Spleen (tissue), 11 donors: ENCODE results near the gene AQR. TPM values are rescaled to one million over a fixed set of nuclear protein-coding genes. Genes with fewer than 3 reads are reported as not detected.

Experiments used
- DNase-seq: peaks from one replicate; pipeline ENCODE4 v3.0.0-alpha.2; 2020
- H3K27ac ChIP-seq, 8 donors: fragments of 200-600 bp; sonication (generic) in 7 of 8; 1 replicate in 4 of 8; 2 replicates in 4 of 8; pipeline versions ENCODE4 v1.5.0 to v1.8.0; 2016 to 2021; ENCODE audit warnings: inconsistent platforms in 4 of 8, mild to moderate bottlenecking in 4 of 8, moderate library complexity in 1 of 8
- H3K27me3 ChIP-seq, 7 donors: fragments of 200-600 bp; sonication (generic) in 6 of 7; replicated peaks in 1 of 7; 1 replicate in 4 of 7; 2 replicates in 3 of 7; pipeline versions ENCODE4 v1.5.0 to v1.8.0; 2016 to 2021; ENCODE audit warnings: inconsistent platforms in 3 of 7, mild to moderate bottlenecking in 1 of 7
- H3K36me3 ChIP-seq, 6 donors: fragments of 200-600 bp; sonication (generic) in 5 of 6; 1 replicate in 4 of 6; 2 replicates in 2 of 6; pipeline versions ENCODE4 v1.5.0 to v1.8.0; 2016 to 2021; ENCODE audit warnings: inconsistent platforms in 2 of 6
- H3K4me1 ChIP-seq, 6 donors: fragments of 200-600 bp; sonication (generic) in 5 of 6; 1 replicate in 3 of 6; 2 replicates in 3 of 6; pipeline versions ENCODE4 v1.5.0 to v1.8.0; 2016 to 2021; ENCODE audit warnings: inconsistent platforms in 3 of 6
- H3K4me3 ChIP-seq, 8 donors: fragments of 200-600 bp; sonication (generic) in 7 of 8; 1 replicate in 4 of 8; 2 replicates in 4 of 8; pipeline versions ENCODE4 v1.5.0 to v1.8.0; 2016 to 2021; ENCODE audit warnings: inconsistent platforms in 4 of 8, mild to moderate bottlenecking in 4 of 8, moderate library complexity in 2 of 8
- H3K9me3 ChIP-seq, 8 donors: fragments of 200-600 bp; sonication (generic) in 7 of 8; 1 replicate in 4 of 8; 2 replicates in 4 of 8; pipeline versions ENCODE4 v1.5.0 to v1.8.0; 2016 to 2021; ENCODE audit warnings: inconsistent platforms in 4 of 8
- CTCF ChIP-seq, 11 experiments: fragments of 200-600 bp in 7 of 11; fragments of 450-650 bp in 4 of 11; sonication (generic) in 4 of 11; IDR thresholded peaks in 8 of 11; conservative IDR thresholded peaks in 3 of 11; 1 replicate in 7 of 11; 2 replicates in 4 of 11; pipeline versions ENCODE4 v1.4.0 to v1.8.0; 2016 to 2021; ENCODE audit warnings: antibody characterized with exemption in 11 of 11, inconsistent platforms in 4 of 11, mild to moderate bottlenecking in 1 of 11
- POLR2A ChIP-seq, 3 donors: fragments of 450-650 bp; IDR thresholded peaks; one replicate each; pipeline ENCODE4 v1.5.1; 2017; ENCODE audit warnings: antibody characterized with exemption in 3 of 3, mild to moderate bottlenecking in 1 of 3
- POLR2AphosphoS5 ChIP-seq, 3 donors: sonication (generic); formaldehyde crosslinking; IDR thresholded peaks; one replicate each; pipeline ENCODE4 v1.5.1; 2017; ENCODE audit warnings: antibody characterized with exemption in 3 of 3
- WGBS, 5 donors: extraction: QIAGEN DNeasy Blood & Tissue Kit in 3 of 5; methylation state at CpG; one replicate each; pipeline versions ENCODE4 v1.1.5 to v1.1.7; 2013 to 2018; 5-methylcytosine and 5-hydroxymethylcytosine counted together
- intact Hi-C: fragments of 100-400 bp; cut with DNase I; formaldehyde crosslinking; loops from one replicate; pipeline ENCODE4 v1.15.0; 2023; ENCODE audit warnings: low total_unique reads
- polyA plus RNA-seq, 3 donors: library from polyadenylated mRNA; stranded (reverse); fragments of 200-250 nt; gene quantifications; one replicate each; pipeline ENCODE4 v1.2.1, GENCODE V29; 2013
- total RNA-seq, 7 donors: library from RNA; depleted of rRNA in 3 of 7; stranded (reverse); fragments of >200 nt in 3 of 7; fragmentation: NEBNext Ultra II Directional in 4 of 7; extraction: Animal tissue kit (Norgen Biotek cat#: 25700) in 4 of 7; gene quantifications; one replicate each; pipeline versions ENCODE4 v1.1.0 to v1.2.1, GENCODE V29; 2016 to 2021
- donor health status: healthy with polysubstance abuse.
- donor health status: DM: no; HTN: no; CAD: no; lungs with moderate emphysema.
- donor health status: DM: no; HTN: no; CAD: no.
- donor health status: Bipolar disorder and iron deficiency.
- donor health status: healthy.
- donor health status: DM: no; HTN: no; CAD: no.
- donor health status: DM: yes; HTN: yes; CAD: no.

AQR gene
- total and polyA plus RNA-seq, 10 donors, result 10.0 to 38.2 (median 32.7) TPM

GRCh38 chr15:34886134-34886533, 83.4 kb downstream of the AQR start:
- H3K4me1 ChIP-seq, result no peaks in the 10 kb centered on the region
- H3K36me3 ChIP-seq, result peaks cover 0 to 100% (median 81%) of the 10 kb centered on the region in 6 donors
- H3K27ac ChIP-seq, result no peak overlapping the region
- intact Hi-C loops, result no loop called here
- no peaks in the 10 kb centered on the region for H3K9me3 ChIP-seq
- no peaks in the 10 kb centered on the region for H3K27me3 ChIP-seq
- TF ChIP-seq POLR2A (IDR thresholded peaks at IDR 0.05) (no peak), CTCF (IDR thresholded peaks at IDR 0.05 in 8 of 11, conservative IDR thresholded peaks at IDR 0.05 in 3 of 11) (no peak), POLR2AphosphoS5 (IDR thresholded peaks at IDR 0.05) (no peak)
- no peak for DNase-seq
- H3K4me3 ChIP-seq, result no peak overlapping the region

GRCh38 chr15:34883633-34884032, 85.9 kb downstream of the AQR start:
- DNase-seq, result no peak
- 95 to 99% (median 98%) methylated on average over 2 of the region's 2 CpGs for whole genome bisulfite sequencing, 5 donors
- Histone ChIP-seq H3K27me3 (no peaks in the 10 kb centered on the region), H3K4me1 (no peaks in the 10 kb centered on the region), H3K36me3 (peaks cover 0 to 100% (median 76%) of the 10 kb centered on the region in 6 donors), H3K9me3 (no peaks in the 10 kb centered on the region), H3K27ac (no peak overlapping the region), H3K4me3 (no peak overlapping the region)
- TF ChIP-seq POLR2AphosphoS5 (IDR thresholded peaks at IDR 0.05), result no peak
- TF ChIP-seq CTCF (IDR thresholded peaks at IDR 0.05 in 8 of 11, conservative IDR thresholded peaks at IDR 0.05 in 3 of 11), result no peak
- no peak for TF ChIP-seq POLR2A (IDR thresholded peaks at IDR 0.05)
- intact Hi-C loops, result no loop called here

GRCh38 chr15:34883042-34883441, 86.5 kb downstream of the AQR start:
- Histone ChIP-seq H3K27me3 (no peaks in the 10 kb centered on the region), H3K36me3 (peaks cover 0 to 100% (median 74%) of the 10 kb centered on the region in 6 donors), H3K4me1 (no peaks in the 10 kb centered on the region), H3K4me3 (no peak overlapping the region), H3K9me3 (no peaks in the 10 kb centered on the region), H3K27ac (no peak overlapping the region)
- no peak for TF ChIP-seq POLR2A (IDR thresholded peaks at IDR 0.05)
- no peak for TF ChIP-seq CTCF (IDR thresholded peaks at IDR 0.05 in 8 of 11, conservative IDR thresholded peaks at IDR 0.05 in 3 of 11)
- no peak for TF ChIP-seq POLR2AphosphoS5 (IDR thresholded peaks at IDR 0.05)
- WGBS, 5 donors, result 86 to 97% (median 92%) methylated on average over 1 of the region's 1 CpG
- DNase-seq, result no peak
- intact Hi-C loops, result no loop called here

- Histone ChIP-seq H3K9me3 (no peaks in the 10 kb centered on the region), H3K4me3 (no peak overlapping the region), H3K4me1 (no peaks in the 10 kb centered on the region), H3K27ac (no peak overlapping the region), H3K36me3 (peaks cover 0 to 100% (median 62%) of the 10 kb centered on the region in 6 donors), H3K27me3 (no peaks in the 10 kb centered on the region)
- 64 to 95% (median 71%) methylated on average over 4 of the region's 4 CpGs for WGBS, 5 donors
- no peak for DNase-seq
- TF ChIP-seq POLR2A (IDR thresholded peaks at IDR 0.05) (no peak), POLR2AphosphoS5 (IDR thresholded peaks at IDR 0.05) (no peak), CTCF (IDR thresholded peaks at IDR 0.05 in 8 of 11, conservative IDR thresholded peaks at IDR 0.05 in 3 of 11) (no peak)
- intact Hi-C loops, result no loop called here
These were observed 90.4 kb downstream of the AQR start for GRCh38 chr15:34879107-34879506.
